Astrocyte (in vitro differentiated cells and primary cell): Measurements from ENCODE around the gene PALLD.

Experiments
- CTCF ChIP-seq: IDR thresholded peaks from 2 replicates; pipeline ENCODE4 v1.5.1; 2011; ENCODE audit warnings: low read depth, mild to moderate bottlenecking, inconsistent platforms, low read length, moderate library complexity; ENCODE audit not compliant: insufficient read depth
- EZH2 ChIP-seq: IDR thresholded peaks from 2 replicates; pipeline ENCODE4 v1.6.1; 2012; ENCODE audit warnings: mild to moderate bottlenecking, low read length, inconsistent platforms; ENCODE audit not compliant: insufficient read depth

GRCh38 chr4:168879188-168879587, 382.3 kb downstream of the PALLD start:
- TF ChIP-seq CTCF (no peak), EZH2 (no peak)
